GM18873 (cell line): Measurements from ENCODE around the gene TIMMDC1.

Experiments used
- ATAC-seq: cut with Tn5 transposase; IDR thresholded peaks from one replicate; pipeline ENCODE4 v1.9.1; 2021; ENCODE audit warnings: mild to moderate bottlenecking, moderate library complexity, moderate number of reproducible peaks; ENCODE audit not compliant: unreplicated experiment, low FRiP score

Gene TIMMDC1, protein sequence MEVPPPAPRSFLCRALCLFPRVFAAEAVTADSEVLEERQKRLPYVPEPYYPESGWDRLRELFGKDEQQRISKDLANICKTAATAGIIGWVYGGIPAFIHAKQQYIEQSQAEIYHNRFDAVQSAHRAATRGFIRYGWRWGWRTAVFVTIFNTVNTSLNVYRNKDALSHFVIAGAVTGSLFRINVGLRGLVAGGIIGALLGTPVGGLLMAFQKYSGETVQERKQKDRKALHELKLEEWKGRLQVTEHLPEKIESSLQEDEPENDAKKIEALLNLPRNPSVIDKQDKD

DNA sequence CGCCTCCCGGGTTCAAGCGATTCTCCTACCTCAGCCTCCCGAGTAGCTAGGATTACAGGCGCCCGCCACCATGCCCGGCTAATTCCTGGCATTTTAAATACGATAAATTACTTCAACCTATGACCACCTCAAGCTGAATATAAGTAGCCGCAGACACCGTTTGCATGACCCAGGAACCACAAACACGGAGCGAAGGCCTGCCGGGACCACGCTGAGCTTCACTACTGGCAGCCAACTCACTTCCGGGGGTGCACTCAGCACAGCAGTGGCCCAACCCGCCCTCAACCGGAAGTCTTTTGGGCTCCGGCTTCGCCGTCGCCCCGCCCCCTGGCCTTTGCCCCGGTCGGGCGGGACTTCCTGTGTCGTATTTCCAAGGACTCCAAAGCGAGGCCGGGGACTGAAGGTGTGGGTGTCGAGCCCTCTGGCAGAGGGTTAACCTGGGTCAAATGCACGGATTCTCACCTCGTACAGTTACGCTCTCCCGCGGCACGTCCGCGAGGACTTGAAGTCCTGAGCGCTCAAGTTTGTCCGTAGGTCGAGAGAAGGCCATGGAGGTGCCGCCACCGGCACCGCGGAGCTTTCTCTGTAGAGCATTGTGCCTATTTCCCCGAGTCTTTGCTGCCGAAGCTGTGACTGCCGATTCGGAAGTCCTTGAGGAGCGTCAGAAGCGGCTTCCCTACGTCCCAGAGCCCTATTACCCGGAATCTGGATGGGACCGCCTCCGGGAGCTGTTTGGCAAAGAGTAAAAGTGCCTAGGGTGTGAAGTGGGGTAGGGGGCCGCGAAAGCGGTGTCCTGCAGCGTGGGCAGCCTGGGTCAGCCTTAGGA, at the start of gene TIMMDC1:
TIMMDC1 (plus strand) TSS at position 362 of the 826 bp plus-strand sequence; CDS start at position 549, 187 bp downstream.
- peak; percentile 91 for ATAC-seq

DNA sequence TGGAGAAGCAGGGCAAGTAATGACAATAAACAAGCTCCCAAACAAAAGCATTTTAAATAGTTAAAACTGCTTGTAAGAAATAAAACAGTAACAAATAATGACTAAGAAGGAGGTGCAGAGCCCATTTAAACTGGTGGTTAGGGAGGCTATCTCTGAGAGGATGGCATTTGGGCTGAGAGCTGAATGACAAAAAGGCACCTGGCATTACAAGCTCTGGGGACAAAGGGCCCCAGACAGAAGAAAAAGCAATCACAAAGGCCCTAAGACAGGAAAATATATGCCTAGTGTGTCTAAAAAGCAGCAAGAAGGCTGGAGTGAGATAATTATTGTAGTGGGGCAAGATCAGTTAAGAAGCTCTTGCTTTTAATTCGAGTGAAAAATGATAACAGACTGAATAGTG, 44.5 kb upstream of the TIMMDC1 start:
- ATAC-seq, result no peak

DNA sequence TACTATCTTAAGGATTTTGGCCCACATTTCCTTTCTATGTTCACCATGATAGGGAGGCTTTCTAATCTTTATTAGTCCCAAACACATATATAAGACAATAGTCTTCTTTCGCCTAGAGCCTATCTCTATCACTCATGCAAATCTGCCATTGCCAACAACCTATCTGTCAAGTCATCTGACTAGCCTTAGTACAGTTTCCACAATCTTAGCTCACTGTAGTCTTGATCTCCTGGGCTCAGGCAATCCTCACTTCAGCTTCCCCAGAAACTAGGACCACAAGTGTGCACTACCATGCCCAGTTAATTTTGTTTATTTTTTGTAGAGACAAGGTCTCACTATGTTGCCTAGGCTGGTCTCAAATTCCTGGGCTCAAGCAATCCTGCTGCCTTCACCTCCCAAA, 41.9 kb upstream of the TIMMDC1 start:
- no peak for ATAC-seq

DNA sequence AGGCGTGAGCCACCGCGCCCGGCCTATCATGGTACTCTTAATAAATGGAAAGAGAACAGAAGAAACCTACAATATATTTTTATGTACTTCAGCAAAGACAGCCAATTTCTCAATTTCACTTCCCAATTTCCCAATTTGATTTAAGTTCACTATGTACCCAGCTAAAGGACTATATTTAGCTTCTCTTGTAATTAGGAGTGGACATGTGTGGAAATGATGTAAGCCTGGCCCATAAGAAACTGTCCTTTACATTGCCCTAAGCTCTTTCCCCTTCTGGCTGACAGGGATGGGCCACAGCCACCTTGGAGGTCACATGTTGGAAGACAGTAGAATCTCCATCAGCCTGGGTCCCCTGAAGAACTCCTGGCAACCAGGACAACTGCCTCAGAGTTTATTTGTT, 41.1 kb upstream of the TIMMDC1 start:
- no peak for ATAC-seq

DNA sequence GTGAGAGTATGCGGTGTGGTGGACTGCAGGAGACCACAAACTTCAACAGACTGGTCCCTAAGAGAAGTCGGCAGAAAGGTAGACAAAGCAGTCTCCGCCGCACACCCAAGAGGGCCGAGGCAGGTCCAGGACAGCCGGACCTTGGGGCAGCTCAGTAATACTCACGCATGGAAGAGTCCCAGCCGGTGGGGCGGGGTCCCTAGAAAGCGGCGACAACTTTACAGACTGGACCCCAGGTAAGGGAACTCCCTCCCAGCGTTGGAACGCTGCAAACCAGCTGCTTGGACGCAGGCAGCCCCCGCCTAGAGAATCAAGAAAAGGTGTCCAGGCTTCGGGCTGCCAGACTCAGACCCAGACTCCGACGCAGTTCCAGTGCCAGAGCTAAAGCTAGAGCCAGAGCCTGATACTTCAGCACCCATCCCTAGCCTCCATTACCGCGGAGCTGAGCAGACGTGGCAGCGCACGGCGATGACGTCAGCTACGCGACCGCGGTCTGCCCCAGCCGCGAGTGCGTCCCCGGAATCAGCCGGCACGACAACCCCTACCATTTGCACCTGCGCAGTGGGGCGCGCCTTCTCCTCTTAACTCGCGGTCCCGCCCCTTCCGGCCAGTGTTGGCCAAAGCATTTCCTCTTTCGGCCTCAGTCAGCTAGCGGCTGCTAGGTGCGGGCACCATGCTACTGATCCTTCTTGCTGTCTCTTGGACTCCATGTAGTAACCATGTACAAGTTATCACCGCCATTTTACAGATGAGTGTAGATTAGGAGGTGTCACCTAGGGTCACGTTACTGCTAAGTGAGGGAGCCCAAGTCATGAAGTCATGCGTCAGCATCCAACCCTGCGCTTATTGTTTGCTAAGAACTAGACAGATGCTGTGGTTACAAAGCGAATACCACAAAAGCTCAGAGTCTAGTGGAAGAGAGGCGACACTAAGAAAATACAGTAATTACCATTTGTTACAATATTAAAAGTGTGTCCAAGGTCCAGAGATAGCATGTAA, 34.9 kb upstream of the TIMMDC1 start, which contains the start of gene TMEM39A:
TMEM39A (minus strand) TSS at position 445 of the 999 bp plus-strand sequence. CDS start 1,541 bp downstream, outside the sequence.
- peak; percentile 94 for ATAC-seq

DNA sequence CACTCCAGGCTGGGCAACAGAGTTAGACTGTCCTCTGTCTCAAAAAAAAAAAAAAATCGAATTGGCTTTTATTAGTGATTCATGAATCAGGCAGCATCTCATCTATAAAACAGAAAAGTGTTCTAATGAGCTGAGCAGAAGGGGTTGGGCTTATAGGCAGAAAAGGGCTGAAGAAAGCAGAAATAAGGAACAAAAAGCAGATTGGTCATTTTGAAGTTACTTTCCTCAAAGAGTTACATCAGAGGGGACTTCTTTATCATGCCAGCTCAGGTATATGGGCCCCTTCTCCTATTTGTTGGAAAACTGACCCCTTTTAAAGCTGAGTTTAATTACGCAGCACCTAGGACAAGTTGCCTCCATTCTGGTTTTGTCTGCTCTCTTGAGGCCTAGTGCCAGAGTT, 30.3 kb upstream of the TIMMDC1 start:
- ATAC-seq, result no peak

DNA sequence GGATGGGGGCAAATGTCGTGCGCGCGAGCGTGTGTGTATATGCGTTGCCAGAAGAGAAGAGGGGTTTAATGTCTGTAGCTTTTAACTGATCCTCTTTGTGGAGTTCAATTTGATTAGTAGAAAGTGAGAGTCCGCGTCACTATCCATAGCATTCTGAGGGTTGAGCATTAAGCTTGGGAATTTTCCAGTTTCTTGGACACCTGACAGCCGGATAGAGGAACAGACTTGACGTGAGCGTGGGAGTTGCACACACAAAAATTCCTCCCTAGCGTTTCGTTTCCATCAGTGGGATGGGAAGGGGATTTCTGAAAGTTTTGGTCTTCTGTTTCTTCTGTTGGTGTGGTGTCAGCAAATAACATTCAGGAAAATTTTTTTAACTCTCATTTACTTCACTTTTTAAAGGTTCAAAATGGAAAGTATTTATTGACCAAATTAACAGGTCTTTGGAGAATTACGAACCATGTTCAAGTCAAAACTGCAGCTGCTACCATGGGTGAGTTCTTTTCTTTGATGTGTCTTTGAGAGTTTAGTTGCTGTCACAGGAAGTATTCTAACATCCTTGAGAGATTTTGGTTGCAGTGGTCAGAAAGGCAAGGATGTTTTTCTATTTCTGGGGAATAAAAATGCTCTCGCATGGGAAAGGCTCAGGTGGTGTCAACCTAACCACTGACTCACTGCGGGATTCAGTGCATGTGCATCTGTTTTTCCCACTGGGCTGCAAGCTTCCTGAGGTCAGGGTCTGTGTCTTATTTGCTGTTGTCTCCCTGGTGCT, 28.7 kb upstream of the TIMMDC1 start:
- ATAC-seq, result no peak

DNA sequence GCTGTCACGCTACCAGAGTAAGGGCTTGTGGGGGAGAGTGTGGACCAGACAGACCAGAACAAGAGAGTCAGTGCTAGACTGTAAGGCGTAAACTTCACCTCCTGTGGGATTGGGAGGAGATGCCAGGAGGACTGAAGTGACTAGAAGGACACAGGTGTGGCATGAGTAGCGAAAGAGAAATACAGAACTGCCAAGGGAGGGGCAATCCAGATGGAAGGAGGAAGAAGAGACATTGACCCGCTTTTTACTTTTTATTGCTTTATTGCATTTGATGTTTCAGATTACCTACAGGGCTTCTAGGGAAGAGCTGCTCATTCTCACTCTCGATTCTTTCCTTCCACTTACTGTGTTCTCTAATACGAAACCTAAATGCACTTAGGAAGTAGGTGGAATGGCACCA, 27.5 kb upstream of the TIMMDC1 start:
- no peak for ATAC-seq

DNA sequence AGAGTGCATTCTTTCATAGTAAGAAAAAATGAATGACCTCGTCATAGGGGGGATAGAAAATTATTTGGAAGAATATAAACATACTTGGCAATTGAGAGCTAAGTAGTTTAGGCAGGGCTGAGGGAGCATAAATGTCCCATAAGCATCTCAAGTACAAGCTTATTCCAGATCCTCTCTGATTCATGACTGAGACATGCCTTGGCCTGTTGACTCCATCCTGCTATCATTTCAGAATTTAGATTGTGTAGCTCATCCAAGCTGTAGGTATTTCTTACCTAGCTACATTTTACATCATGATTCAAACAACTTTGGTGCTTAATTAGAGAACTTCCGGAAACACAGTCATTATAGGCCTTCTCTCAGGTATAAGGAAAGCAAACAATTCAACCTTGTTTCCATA, 17.3 kb upstream of the TIMMDC1 start:
- no peak for ATAC-seq

DNA sequence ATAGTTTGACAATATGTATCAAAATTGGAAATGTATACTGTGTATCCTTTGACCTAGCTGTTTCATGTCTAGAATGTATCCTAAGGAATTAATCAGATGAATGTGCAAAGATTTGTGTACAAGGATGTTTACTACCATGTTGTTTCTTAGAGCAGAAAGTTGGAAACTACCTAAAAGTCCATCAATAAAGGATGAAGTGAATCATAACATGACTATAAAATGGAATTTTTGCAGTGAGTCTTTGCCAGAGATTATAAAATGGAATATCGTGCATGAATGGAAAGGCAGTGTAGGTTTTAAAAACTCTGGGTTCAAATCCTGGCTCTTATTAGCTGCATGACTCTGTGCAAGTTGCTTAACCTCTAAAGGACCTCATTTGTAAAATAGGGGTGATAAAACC, 15.2 kb upstream of the TIMMDC1 start:
- no peak for ATAC-seq

DNA sequence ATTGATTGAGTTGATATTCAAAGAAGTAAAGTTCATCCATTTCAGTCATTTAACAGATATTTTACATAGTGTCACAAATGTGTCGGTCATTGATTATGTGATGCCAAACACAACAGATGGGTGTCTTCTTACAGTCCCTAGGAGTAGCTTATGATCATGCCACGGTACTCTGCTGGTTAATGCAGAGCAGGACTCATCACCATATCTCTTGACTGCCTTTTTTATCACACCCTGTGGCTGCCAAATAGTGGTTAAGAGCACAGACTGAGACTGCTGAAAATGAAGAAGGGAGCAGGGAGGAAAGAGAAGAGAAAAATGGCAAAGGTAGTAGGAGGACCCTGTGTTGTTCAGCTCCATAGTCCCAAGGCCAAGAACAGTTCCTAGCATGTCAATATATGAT, 12.8 kb upstream of the TIMMDC1 start:
- ATAC-seq, result no peak

DNA sequence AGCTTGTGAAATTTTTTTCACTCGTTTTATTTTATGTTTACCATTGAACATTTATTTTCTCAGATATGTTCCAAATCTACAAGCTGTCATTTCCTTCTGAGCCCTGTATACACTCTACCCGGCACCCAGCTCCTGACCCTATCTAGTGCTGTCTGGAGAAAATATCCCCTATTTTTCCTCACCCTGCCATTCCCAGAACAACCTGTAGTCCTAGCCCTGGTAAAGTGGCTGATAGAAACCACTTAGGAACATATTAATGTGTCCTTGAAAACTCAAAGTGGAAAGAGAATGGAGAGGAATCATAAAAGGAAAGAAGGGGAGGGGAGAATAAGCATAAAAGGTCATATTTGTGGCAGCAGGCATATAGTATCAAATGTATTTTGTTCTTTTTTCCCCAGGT, 8.2 kb upstream of the TIMMDC1 start:
- ATAC-seq, result no peak

DNA sequence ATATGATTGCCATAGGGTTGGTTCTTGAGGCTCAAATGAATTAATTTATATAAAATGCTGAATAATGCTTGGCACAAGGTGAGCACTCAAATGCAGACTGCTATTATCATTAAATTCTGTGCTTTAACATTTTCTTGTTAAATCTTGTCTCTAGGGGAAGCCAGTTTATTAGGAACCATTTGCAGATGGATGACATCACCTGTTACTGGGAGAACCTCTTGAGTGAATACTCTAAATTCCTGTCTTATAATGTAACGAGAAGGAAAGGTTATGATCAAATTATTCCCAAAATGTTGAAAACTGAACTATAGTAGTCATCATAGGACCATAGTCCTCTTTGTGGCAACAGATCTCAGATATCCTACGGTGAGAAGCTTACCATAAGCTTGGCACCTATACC, 6.2 kb upstream of the TIMMDC1 start:
- no peak for ATAC-seq

DNA sequence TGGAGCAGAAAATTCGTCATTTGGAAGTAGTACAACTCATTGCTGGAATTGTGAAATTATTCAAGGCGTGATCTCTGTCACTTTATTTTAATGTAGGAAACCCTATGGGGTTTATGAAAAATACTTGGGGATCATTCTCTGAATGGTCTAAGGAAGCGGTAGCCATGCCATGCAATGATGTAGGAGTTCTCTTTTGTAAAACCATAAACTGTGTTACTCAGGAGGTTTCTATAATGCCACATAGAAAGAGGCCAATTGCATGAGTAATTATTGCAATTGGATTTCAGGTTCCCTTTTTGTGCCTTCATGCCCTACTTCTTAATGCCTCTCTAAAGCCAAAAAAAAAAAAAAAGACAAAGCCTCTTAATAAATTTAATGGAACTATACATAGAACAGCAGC, 5.5 kb upstream of the TIMMDC1 start:
- no peak for ATAC-seq

DNA sequence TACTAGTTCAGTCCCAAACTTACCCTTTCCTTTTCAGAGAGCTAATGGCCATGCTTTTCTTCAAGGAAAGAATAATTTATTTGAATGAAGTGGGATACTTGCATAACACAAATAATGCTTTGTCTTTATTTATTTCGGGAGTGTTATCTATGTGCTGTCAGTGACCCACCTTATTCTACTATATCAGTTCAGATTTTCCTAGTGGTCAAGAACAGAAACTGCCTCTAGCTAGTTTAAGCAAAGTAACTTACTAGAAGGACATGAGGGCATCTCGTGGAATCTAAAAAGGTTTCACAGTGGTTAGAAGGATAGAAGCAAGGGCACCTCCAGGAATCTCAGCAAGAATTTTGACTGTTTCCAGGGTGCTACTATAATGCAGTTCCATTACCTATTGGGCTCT, 3.8 kb upstream of the TIMMDC1 start:
- ATAC-seq, result no peak

DNA sequence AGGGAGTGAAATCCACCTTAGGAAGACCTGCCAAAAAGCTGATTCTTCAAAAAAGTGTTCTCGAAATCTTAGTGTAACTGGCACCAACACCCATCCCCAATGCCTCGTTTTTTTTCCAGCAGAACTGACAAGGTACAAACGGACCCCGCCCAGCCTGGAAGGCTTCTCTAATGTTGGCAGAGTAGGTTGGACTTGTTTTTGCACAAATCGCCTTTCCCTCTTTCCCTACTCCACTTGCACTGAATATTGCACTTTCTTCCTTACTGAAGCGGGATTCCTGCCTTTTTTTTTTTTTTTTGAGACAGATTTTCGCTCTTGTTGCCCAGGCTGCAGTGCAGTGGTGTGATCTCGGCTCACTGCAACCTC, 544 bp upstream of the TIMMDC1 start:
- ATAC-seq, result no peak

DNA sequence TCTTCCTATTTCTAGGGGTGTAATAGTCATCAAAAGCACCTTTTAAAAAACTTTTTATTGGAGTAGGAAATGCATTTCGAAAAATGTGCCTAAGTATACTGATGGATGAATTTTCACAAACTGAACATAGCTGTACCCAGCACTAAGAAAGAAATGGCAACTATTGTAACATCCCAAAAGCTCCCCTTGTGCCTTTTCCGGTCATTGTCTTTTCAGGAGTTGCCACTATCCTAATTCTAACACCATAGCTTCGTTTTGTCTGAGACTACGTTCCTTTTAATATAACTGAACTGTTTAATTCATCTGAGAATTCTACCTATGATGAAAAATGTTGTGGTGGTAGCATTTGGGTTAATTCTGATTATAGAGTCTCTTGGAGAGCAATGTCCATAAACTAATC, 1.9 kb downstream of the TIMMDC1 start:
- no peak for ATAC-seq

DNA sequence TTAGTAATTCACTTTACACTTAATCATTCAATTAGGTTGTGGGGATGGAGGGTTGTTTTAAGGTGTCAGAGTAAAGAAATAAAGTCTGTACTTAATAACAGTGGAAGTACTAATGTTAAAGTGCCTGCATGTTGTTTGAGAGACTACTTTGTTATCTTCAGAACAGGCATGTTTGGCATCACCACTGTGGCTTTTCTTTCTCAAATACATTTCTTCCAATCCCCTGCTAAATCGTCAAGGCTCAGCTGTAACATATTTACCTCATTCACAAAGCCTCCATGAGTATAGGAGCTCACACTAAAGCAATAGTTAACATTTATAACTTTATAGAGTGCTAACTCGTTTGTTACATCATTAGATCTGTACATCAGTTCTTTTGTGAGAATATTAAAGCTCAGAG, 2.6 kb downstream of the TIMMDC1 start:
- ATAC-seq, result no peak

DNA sequence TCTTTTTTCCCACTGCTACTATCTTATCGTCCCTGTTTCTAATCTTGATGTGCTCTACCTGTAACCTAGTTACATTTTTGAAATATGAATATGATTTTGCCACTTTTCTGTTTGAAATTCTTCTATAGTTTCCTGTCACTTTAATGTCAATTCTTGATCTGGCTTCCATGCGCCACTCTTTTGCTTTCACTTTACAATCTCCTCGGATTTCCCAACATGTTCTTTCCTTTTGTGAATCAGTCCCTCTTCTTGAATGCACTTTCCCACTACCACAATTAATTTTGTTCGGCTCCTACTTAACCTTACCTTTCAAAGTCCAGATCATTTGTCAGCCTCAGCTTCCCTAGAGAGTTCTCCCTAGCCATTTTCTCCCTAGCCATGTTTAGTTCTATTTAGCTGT, 8.3 kb downstream of the TIMMDC1 start:
- ATAC-seq, result no peak

DNA sequence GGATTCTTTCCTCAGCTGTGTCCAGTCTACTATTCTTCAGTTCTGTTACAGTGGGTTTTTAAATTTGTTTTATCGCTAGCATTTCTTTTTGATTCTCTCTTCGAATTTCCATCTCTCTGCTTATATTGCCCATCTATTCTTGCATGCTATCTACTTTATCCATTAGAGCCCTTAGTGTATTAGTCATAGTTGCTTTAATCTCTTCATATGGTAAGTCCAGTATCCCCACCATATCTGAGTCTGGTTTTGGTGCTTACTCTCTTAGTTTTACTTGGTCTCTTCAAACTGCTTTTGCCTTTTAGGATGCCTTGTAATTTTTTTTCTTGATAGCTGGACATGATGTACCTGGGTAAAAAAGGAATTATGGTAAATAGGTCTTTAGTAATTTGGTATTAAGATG, 9.1 kb downstream of the TIMMDC1 start:
- ATAC-seq, result no peak
